B cell (primary cell): Measurements from ENCODE around the gene ABCA4. TPM values are rescaled to one million over a fixed set of nuclear protein-coding genes. Genes with fewer than 3 reads are reported as not detected.

ENCODE experiments used
- ATAC-seq: fragments of 200-7000 bp; cut with Tn5 transposase; one replicate; pipeline ENCODE4 v1.10.0; 2021; ENCODE audit warnings: low read depth, mild to moderate bottlenecking, moderate number of reproducible peaks, moderate library complexity
- CTCF ChIA-PET: fragments of 350-600 bp; sonication (Branson Sonifier 250); formaldehyde crosslinking; loops from one replicate; lab custom pipeline; 2021; ENCODE audit warnings: antibody characterized with exemption, inconsistent platforms; lab: Charles Lee
- POLR2A ChIA-PET: fragments of 350-600 bp; sonication (Branson Sonifier 250); formaldehyde crosslinking; loops from one replicate; lab custom pipeline; 2021; ENCODE audit warnings: antibody characterized with exemption; lab: Charles Lee
- DNase-seq: peaks from one replicate; pipeline ENCODE4 v3.0.0; 2013
- H2AFZ ChIP-seq: 2 replicates; pipeline ENCODE4 v1.6.1; 2012; ENCODE audit warnings: mild to moderate bottlenecking, low read depth, low read length; ENCODE audit not compliant: insufficient read depth, poor library complexity, severe bottlenecking
- H3K27ac ChIP-seq, 2 donors: 1 replicate in 1 of 2; 2 replicates in 1 of 2; pipeline ENCODE4 v1.5.1; 2012 to 2013; ENCODE audit warnings: low read length in 2 of 2, mild to moderate bottlenecking in 2 of 2, moderate library complexity in 1 of 2
- H3K27me3 ChIP-seq, 4 experiments: fragments of 200-600 bp in 1 of 4; sonication (generic) in 1 of 4; replicated peaks in 1 of 4; 1 replicate in 2 of 4; 2 replicates in 2 of 4; pipeline versions ENCODE4 v1.6.1 to v1.7.0; 2013 to 2016; ENCODE audit warnings: low read length in 3 of 4, mild to moderate bottlenecking in 2 of 4, mixed read lengths in 1 of 4, moderate library complexity in 1 of 4; ENCODE audit not compliant: insufficient read depth in 4 of 4, control insufficient read depth in 3 of 4; ENCODE audit errors: control extremely low read depth in 1 of 4
- H3K36me3 ChIP-seq, 2 experiments: replicated peaks in 1 of 2; 1 replicate in 1 of 2; 2 replicates in 1 of 2; pipeline versions ENCODE4 v1.6.1 to v1.7.1; 2013; ENCODE audit warnings: low read length in 1 of 2; ENCODE audit not compliant: insufficient read depth in 2 of 2, control insufficient read depth in 1 of 2; ENCODE audit errors: control extremely low read depth in 1 of 2, extremely low read depth in 1 of 2
- H3K4me1 ChIP-seq, 2 donors: fragments of 200-600 bp in 1 of 2; sonication (generic) in 1 of 2; 1 replicate in 1 of 2; 2 replicates in 1 of 2; pipeline versions ENCODE4 v1.5.1 to v1.6.1; 2013 to 2017; ENCODE audit warnings: low read length in 2 of 2; ENCODE audit not compliant: control insufficient read depth in 2 of 2, insufficient read depth in 2 of 2
- H3K4me2 ChIP-seq: replicated peaks from 2 replicates; pipeline ENCODE3; 2012; ENCODE audit warnings: mild to moderate bottlenecking, low read depth, low read length; ENCODE audit not compliant: poor library complexity, severe bottlenecking
- H3K4me3 ChIP-seq, 5 experiments: fragments of 200-600 bp in 1 of 5; sonication (generic) in 1 of 5; 1 replicate in 3 of 5; 2 replicates in 2 of 5; pipeline versions ENCODE4 v1.5.1 to v1.7.0; 2011 to 2016; ENCODE audit warnings: low read length in 4 of 5, mild to moderate bottlenecking in 4 of 5, low read depth in 2 of 5, control low read depth in 1 of 5, moderate library complexity in 1 of 5; ENCODE audit not compliant: insufficient read depth in 1 of 5; ENCODE audit errors: control extremely low read depth in 1 of 5, extremely low read depth in 1 of 5
- H3K79me2 ChIP-seq: fragments of 200-600 bp; sonication (generic); one replicate; pipeline ENCODE4 v1.6.0; 2016; ENCODE audit warnings: low read length; ENCODE audit not compliant: control insufficient read depth, insufficient read depth
- H3K9ac ChIP-seq: fragments of 200-600 bp; sonication (generic); 2 replicates; pipeline ENCODE4 v1.6.1; 2017; ENCODE audit warnings: mild to moderate bottlenecking, low read length, moderate library complexity
- H3K9me3 ChIP-seq, 3 donors: one replicate each; pipeline versions ENCODE4 v1.6.1 to v1.7.1; 2013; ENCODE audit warnings: low read length in 2 of 3; ENCODE audit not compliant: control insufficient read depth in 2 of 3, insufficient read depth in 1 of 3; ENCODE audit errors: control extremely low read depth in 1 of 3
- H4K20me1 ChIP-seq: 2 replicates; pipeline ENCODE4 v1.6.0; 2012; ENCODE audit warnings: mild to moderate bottlenecking, low read length; ENCODE audit not compliant: insufficient read depth, control insufficient read depth, poor library complexity, severe bottlenecking
- H3K27ac Mint-ChIP-seq: one replicate; pipeline ENCODE4 v1.8.0; 2021; ENCODE audit warnings: mixed read lengths
- H3K27me3 Mint-ChIP-seq: one replicate; pipeline ENCODE4 v1.8.0; 2021; ENCODE audit warnings: mixed read lengths
- H3K4me1 Mint-ChIP-seq: one replicate; pipeline ENCODE4 v1.8.0; 2021; ENCODE audit warnings: mixed read lengths
- H3K4me3 Mint-ChIP-seq: one replicate; pipeline ENCODE4 v1.8.0; 2021; ENCODE audit warnings: mixed read lengths
- H3K9me3 Mint-ChIP-seq: one replicate; pipeline ENCODE4 v1.8.0; 2022; ENCODE audit warnings: mixed read lengths; ENCODE audit not compliant: insufficient read depth
- CTCF ChIP-seq: fragments of 200-600 bp; IDR thresholded peaks from one replicate; pipeline ENCODE4 v1.8.0; 2022; ENCODE audit warnings: antibody characterized with exemption, mild to moderate bottlenecking
- EZH2 ChIP-seq: IDR thresholded peaks from 2 replicates; pipeline ENCODE4 v1.6.1; 2012; ENCODE audit warnings: borderline replicate concordance, low read depth, mild to moderate bottlenecking, moderate library complexity, low read length; ENCODE audit not compliant: insufficient read depth, poor library complexity, severe bottlenecking
- WGBS: methylation state at CpG from one replicate; pipeline ENCODE4 v1.1.5; 2013; ENCODE audit warnings: missing lambda C conversion rate; ENCODE audit not compliant: insufficient coverage; 5-methylcytosine and 5-hydroxymethylcytosine counted together
- intact Hi-C: fragments of 100-400 bp; cut with micrococcal nuclease; formaldehyde crosslinking; loops from one replicate; pipeline ENCODE4 v1.10.0; 2022
- polyA plus RNA-seq: library from polyadenylated mRNA; depleted of rRNA; stranded (reverse); fragments of >200 nt; gene quantifications from 2 replicates; pipeline ENCODE4 v1.2.3, GENCODE V29; 2012
- total RNA-seq, 2 donors: library from RNA; stranded (reverse); fragments of 120-200 nt in 1 of 2; gene quantifications; 1 replicate in 1 of 2; 2 replicates in 1 of 2; pipeline versions ENCODE4 v1.2.3 to v1.2.4, GENCODE V29; 2013 to 2022

The ABCA4 gene
- total and polyA plus RNA-seq, 2 donors (not counting 1 experiment from before 2014, with no cell fraction given), result not detected

DNA sequence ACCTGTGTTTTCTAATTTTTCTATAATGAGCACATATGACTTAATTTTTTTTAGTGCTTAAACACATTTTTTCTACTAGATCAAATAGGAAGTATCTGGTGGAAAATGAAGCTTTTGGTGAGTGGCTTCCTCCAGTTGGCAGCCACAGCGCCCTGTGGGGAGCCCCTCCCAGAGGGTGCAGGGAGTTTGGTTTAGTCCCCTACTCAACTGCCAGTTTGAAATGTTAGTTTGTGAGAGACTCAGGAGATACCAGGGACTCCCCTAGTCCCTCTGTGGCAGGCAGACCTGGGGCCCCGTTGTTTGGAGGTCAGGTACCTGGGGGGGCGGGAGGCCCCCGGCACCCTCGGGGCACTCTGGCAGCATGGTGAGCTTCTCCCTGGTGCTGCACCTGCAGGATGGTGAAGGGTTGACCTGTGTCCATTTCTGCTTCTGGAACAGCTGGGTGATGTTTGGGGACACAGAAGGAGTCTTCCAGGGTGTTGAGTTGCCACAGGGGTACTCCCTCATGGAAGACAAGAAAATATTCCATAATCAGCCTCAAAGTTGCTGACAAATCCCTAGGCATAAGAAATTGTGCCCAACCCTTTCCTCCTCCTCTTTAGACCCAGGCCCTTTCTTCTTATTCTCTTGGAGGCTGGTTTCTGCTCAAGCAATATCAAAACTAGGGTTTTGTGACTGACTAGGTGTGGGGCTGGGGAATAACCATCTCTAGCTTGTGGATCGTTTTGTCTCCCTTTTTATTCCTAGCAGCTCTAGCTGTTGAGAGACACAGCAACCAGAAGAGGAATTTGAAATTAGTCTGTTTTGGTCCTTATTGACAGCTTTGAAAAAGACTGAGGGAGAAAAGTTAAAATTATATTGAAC, 91.6 kb downstream of the ABCA4 start:
- Histone ChIP-seq H3K4me2 (no peak overlapping the region), H3K27ac (no peak overlapping the region), H2AFZ (no peak overlapping the region), H3K4me3 (no peak overlapping the region), H3K36me3 (no peaks in the 10 kb centered on the region), H3K9ac (no peak overlapping the region), H3K4me1 (no peaks in the 10 kb centered on the region), H3K27me3 (peaks cover 0 to 3% (median 0%) of the 10 kb centered on the region in 4 experiments), H4K20me1 (no peaks in the 10 kb centered on the region), H3K79me2 (no peaks in the 10 kb centered on the region), H3K9me3 (no peaks in the 10 kb centered on the region)
- CTCF ChIA-PET, result interaction anchor here (1.0 kb wide), 1 partner anchor 10 kb away, joined by 3 read pairs; no protein-coding TSS in a partner anchor
- no peak for DNase-seq
- H3K27me3 Mint-ChIP-seq, result peaks cover 8% of the 10 kb centered on the region
- POLR2A ChIA-PET, result no interaction called here
- H3K4me1 Mint-ChIP-seq, result no peaks in the 10 kb centered on the region
- WGBS, result 67% methylated on average over 5 of the region's 6 CpGs
- intact Hi-C loops, result loop anchor here (5.0 kb wide), 2 partner anchors 433 to 778 kb away; no protein-coding TSS in a partner anchor
- TF ChIP-seq EZH2 (no peak), CTCF (no peak)
- no peak overlapping the region for H3K4me3 Mint-ChIP-seq
- no peak overlapping the region for H3K27ac Mint-ChIP-seq
- ATAC-seq, result no peak
- H3K9me3 Mint-ChIP-seq, result no peaks in the 10 kb centered on the region
